Nasal cavity respiratory epithelium epithelial cell of viscerocranial mucosa (primary cell): ENCODE measurements around the gene COL5A1. TPM values are rescaled to one million over a fixed set of nuclear protein-coding genes. Genes with fewer than 3 reads are reported as not detected.

Source experiments
- total RNA-seq: library from RNA; depleted of rRNA; stranded (reverse); fragments of >200 nt; gene quantifications from 2 replicates; pipeline ENCODE4 v1.2.3, GENCODE V29; 2014

COL5A1 gene
- under 0.01 and 0.57 TPM in 2 replicates for total RNA-seq

GRCh38 chr9:134641173-134641989, at the start of gene COL5A1:
COL5A1 (plus strand) TSS chr9:134641803; CDS start chr9:134642188, 385 bp downstream.

GRCh38 chr9:134880484-134881312, 239.1 kb downstream of the COL5A1 start, which contains the start of gene FCN2:
FCN2 (plus strand) TSS chr9:134880810; CDS start chr9:134880822, 12 bp downstream.

Other genes with a start within 250 kb of the COL5A1 start
- gene FCN2, start 239.0 kb downstream of the COL5A1 start, total RNA-seq: not detected in 2 replicates